HepG2 (cell line): ENCODE results near the gene SMARCB1. TPM values are rescaled to one million over a fixed set of nuclear protein-coding genes. Genes with fewer than 3 reads are reported as not detected.

Source experiments
- BCL6 ChIP-seq: IDR thresholded peaks from 2 replicates; pipeline ENCODE4 v1.6.1; 2016; ENCODE audit warnings: missing genetic modification reagents, missing compliant biosample characterization
- HOXD1 ChIP-seq: sonication (generic); formaldehyde crosslinking; IDR thresholded peaks from 2 replicates; pipeline ENCODE4 v1.5.0; 2020; ENCODE audit warnings: missing genetic modification reagents
- LCORL ChIP-seq, 2 experiments: fragments of 450-650 bp in 1 of 2; sonication (generic) in 1 of 2; formaldehyde crosslinking in 1 of 2; IDR thresholded peaks; 2 replicates each; pipeline versions ENCODE4 v1.5.0 to v1.6.1; 2017 to 2020; ENCODE audit warnings: antibody characterized with exemption in 1 of 2, missing genetic modification reagents in 1 of 2
- PAX8 ChIP-seq: sonication (generic); formaldehyde crosslinking; IDR thresholded peaks from 2 replicates; pipeline ENCODE4 v1.8.0; 2022; ENCODE audit warnings: mild to moderate bottlenecking, missing genetic modification reagents, borderline replicate concordance
- RARG ChIP-seq: sonication (generic); formaldehyde crosslinking; IDR thresholded peaks from 2 replicates; pipeline ENCODE4 v1.4.0; 2020; ENCODE audit warnings: low read depth, mild to moderate bottlenecking, missing genetic modification reagents
- SIX1 ChIP-seq: sonication (generic); formaldehyde crosslinking; IDR thresholded peaks from 2 replicates; pipeline ENCODE4 v1.4.0; 2020; ENCODE audit warnings: missing genetic modification reagents, borderline replicate concordance
- SP5 ChIP-seq: IDR thresholded peaks from 2 replicates; pipeline ENCODE4 v1.6.1; 2016; ENCODE audit warnings: low read depth, borderline replicate concordance
- ZBTB8A ChIP-seq: sonication (generic); formaldehyde crosslinking; IDR thresholded peaks from 2 replicates; pipeline ENCODE4 v1.4.0; 2020; ENCODE audit warnings: mild to moderate bottlenecking, low read depth, missing genetic modification reagents, borderline replicate concordance
- ZMYM3 ChIP-seq: sonication (generic); formaldehyde crosslinking; IDR thresholded peaks from 2 replicates; pipeline ENCODE4 v1.5.1; 2020; ENCODE audit warnings: mild to moderate bottlenecking, missing genetic modification reagents
- ZNF264 ChIP-seq: sonication (generic); formaldehyde crosslinking; IDR thresholded peaks from 2 replicates; pipeline ENCODE4 v1.4.0; 2020; ENCODE audit warnings: missing genetic modification reagents
- ZNF282 ChIP-seq: fragments of 450-650 bp; IDR thresholded peaks from 2 replicates; pipeline ENCODE4 v1.6.1; 2018; ENCODE audit not compliant: partially characterized antibody
- ZNF496 ChIP-seq: sonication (generic); formaldehyde crosslinking; IDR thresholded peaks from 2 replicates; pipeline ENCODE4 v1.8.1; 2023; ENCODE audit warnings: mild to moderate bottlenecking, moderate library complexity, missing genetic modification reagents; ENCODE audit not compliant: insufficient replicate concordance
- ZNF891 ChIP-seq: sonication (generic); formaldehyde crosslinking; IDR thresholded peaks from 2 replicates; pipeline ENCODE4 v1.5.0; 2020; ENCODE audit warnings: mild to moderate bottlenecking, missing genetic modification reagents
- polyA plus RNA-seq, 8 experiments: library from polyadenylated mRNA; depleted of rRNA in 3 of 8; stranded (reverse) in 7 of 8; unstranded in 1 of 8; fragments of >200 nt; fragmentation: Illumina TruSeq in 4 of 8; extraction: Trizol in 4 of 8; gene quantifications; 2 replicates each; pipeline versions ENCODE4 v1.2.1 to v1.2.3, GENCODE V29; 2011 to 2016; ENCODE audit warnings: low read depth in 4 of 8, missing spikeins in 1 of 8, mixed read lengths in 1 of 8; ENCODE audit not compliant: insufficient read depth in 1 of 8
- total RNA-seq, 5 experiments: library from RNA; depleted of rRNA; stranded (reverse); fragments of >200 nt; fragmentation: Illumina TruSeq; extraction: Trizol; gene quantifications; 2 replicates each; pipeline ENCODE4 v1.2.3, GENCODE V29; 2016; ENCODE audit warnings: low read depth in 1 of 5
- TF ChIP-seq, protein P1 (sequence below): IDR thresholded peaks from 2 replicates; pipeline ENCODE4 v1.6.1; 2016; ENCODE audit warnings: missing compliant biosample characterization, missing genetic modification reagents, borderline replicate concordance
- TF ChIP-seq, protein P2 (sequence below): IDR thresholded peaks from 2 replicates; pipeline ENCODE4 v1.6.1; 2016; ENCODE audit warnings: missing genetic modification reagents, missing compliant biosample characterization
- TF ChIP-seq, protein P3 (sequence below): sonication (generic); formaldehyde crosslinking; IDR thresholded peaks from 2 replicates; pipeline ENCODE4 v1.4.0; 2020; ENCODE audit warnings: missing genetic modification reagents
- TF ChIP-seq, protein P4 (sequence below): sonication (generic); formaldehyde crosslinking; IDR thresholded peaks from 2 replicates; pipeline ENCODE4 v1.8.1; 2023; ENCODE audit warnings: mild to moderate bottlenecking, missing genetic modification reagents, borderline replicate concordance
- TF ChIP-seq, protein P5 (sequence below): sonication (generic); formaldehyde crosslinking; IDR thresholded peaks from 2 replicates; pipeline ENCODE4 v1.5.1; 2020; ENCODE audit warnings: missing genetic modification reagents, mild to moderate bottlenecking, borderline replicate concordance
- TF ChIP-seq, protein P6 (sequence below): sonication (generic); formaldehyde crosslinking; IDR thresholded peaks from 2 replicates; pipeline ENCODE4 v1.8.0; 2022; ENCODE audit warnings: missing genetic modification reagents, mild to moderate bottlenecking, inconsistent platforms, borderline replicate concordance

SMARCB1 gene
- total and polyA plus RNA-seq, 2 of the 13 experiments (the other 11 are each of a cell fraction or from before 2014, with no cell fraction given) = 74.0 to 166 TPM

DNA sequence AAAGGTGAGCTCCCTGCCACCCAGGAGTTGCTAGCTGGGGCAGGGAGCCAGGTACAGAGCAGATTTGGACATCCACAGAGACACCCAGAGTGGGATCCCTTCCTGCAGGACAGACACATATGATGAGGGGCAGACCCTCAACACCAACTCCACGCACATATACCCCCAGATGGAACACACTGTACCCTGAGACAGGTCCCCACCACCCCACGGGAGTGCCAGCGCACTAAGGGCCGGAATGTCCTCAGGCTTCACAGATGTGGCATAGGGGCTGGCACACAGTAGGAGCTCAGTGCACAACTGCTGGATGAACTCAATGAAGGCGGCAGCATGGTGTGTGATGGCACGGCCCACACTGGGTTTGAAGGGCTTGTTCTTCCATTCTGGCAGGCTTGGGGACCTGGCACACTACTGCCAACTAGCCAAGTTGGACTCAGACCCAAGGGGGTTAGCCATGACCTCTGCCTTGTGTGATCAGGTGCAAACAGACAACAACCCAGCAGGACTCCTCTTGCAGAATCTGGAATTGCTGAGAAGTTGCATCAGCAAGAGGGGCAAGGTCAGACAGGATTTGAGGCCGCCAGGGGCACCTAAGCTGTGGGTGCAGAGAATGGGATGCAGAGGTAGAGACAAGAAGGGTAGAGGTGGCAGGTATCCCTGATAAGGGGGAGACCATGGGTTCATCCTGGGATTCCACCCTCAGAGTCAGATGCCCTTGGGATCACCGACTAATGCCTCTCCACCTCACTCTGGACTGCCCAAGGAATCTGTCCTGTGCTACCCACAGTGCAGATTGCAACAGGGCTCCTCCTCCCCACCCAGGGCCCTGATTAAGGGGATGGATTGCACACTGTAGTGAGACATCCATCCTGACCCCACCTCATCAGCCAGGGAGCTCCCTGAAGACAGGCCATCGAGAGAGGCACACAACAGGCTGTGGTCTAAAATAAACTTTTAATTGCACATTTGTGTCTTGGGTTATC lies 21.6 kb upstream of the SMARCB1 start (continued):
- TF ChIP-seq, protein P1, sequence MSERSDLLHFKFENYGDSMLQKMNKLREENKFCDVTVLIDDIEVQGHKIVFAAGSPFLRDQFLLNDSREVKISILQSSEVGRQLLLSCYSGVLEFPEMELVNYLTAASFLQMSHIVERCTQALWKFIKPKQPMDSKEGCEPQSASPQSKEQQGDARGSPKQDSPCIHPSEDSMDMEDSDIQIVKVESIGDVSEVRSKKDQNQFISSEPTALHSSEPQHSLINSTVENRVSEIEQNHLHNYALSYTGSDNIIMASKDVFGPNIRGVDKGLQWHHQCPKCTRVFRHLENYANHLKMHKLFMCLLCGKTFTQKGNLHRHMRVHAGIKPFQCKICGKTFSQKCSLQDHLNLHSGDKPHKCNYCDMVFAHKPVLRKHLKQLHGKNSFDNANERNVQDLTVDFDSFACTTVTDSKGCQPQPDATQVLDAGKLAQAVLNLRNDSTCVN (CRISPR knock-in tag) = no peak
- TF ChIP-seq LCORL (IDR thresholded peaks at IDR 0.05) (no peak), LCORL (CRISPR knock-in tag; IDR thresholded peaks at IDR 0.05) (no peak), RARG (CRISPR knock-in tag) (no peak), SP5 (CRISPR knock-in tag) (no peak), ZNF496 (CRISPR knock-in tag) (no peak), ZNF264 (CRISPR knock-in tag) (no peak), ZBTB8A (CRISPR knock-in tag) (no peak), BCL6 (CRISPR knock-in tag) (peak; percentile 30; the same call in 1 of the 2 replicates), ZMYM3 (no peak), ZNF891 (0 out of 2 replicates have a peak, but pooled peaks have one; percentile 32), SIX1 (CRISPR knock-in tag) (no peak), ZNF282 (no peak), PAX8 (CRISPR knock-in tag) (no peak), HOXD1 (CRISPR knock-in tag) (no peak)
- TF ChIP-seq, protein P2, sequence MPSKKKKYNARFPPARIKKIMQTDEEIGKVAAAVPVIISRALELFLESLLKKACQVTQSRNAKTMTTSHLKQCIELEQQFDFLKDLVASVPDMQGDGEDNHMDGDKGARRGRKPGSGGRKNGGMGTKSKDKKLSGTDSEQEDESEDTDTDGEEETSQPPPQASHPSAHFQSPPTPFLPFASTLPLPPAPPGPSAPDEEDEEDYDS (CRISPR knock-in tag) = no peak
- TF ChIP-seq, protein P3, sequence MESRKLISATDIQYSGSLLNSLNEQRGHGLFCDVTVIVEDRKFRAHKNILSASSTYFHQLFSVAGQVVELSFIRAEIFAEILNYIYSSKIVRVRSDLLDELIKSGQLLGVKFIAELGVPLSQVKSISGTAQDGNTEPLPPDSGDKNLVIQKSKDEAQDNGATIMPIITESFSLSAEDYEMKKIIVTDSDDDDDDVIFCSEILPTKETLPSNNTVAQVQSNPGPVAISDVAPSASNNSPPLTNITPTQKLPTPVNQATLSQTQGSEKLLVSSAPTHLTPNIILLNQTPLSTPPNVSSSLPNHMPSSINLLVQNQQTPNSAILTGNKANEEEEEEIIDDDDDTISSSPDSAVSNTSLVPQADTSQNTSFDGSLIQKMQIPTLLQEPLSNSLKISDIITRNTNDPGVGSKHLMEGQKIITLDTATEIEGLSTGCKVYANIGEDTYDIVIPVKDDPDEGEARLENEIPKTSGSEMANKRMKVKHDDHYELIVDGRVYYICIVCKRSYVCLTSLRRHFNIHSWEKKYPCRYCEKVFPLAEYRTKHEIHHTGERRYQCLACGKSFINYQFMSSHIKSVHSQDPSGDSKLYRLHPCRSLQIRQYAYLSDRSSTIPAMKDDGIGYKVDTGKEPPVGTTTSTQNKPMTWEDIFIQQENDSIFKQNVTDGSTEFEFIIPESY (CRISPR knock-in tag) = peak; percentile 93
- TF ChIP-seq, protein P4, sequence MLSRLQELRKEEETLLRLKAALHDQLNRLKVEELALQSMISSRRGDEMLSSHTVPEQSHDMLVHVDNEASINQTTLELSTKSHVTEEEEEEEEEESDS (CRISPR knock-in tag) = no peak
- TF ChIP-seq, protein P5, sequence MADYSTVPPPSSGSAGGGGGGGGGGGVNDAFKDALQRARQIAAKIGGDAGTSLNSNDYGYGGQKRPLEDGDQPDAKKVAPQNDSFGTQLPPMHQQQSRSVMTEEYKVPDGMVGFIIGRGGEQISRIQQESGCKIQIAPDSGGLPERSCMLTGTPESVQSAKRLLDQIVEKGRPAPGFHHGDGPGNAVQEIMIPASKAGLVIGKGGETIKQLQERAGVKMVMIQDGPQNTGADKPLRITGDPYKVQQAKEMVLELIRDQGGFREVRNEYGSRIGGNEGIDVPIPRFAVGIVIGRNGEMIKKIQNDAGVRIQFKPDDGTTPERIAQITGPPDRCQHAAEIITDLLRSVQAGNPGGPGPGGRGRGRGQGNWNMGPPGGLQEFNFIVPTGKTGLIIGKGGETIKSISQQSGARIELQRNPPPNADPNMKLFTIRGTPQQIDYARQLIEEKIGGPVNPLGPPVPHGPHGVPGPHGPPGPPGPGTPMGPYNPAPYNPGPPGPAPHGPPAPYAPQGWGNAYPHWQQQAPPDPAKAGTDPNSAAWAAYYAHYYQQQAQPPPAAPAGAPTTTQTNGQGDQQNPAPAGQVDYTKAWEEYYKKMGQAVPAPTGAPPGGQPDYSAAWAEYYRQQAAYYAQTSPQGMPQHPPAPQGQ = no peak
- TF ChIP-seq, protein P6, sequence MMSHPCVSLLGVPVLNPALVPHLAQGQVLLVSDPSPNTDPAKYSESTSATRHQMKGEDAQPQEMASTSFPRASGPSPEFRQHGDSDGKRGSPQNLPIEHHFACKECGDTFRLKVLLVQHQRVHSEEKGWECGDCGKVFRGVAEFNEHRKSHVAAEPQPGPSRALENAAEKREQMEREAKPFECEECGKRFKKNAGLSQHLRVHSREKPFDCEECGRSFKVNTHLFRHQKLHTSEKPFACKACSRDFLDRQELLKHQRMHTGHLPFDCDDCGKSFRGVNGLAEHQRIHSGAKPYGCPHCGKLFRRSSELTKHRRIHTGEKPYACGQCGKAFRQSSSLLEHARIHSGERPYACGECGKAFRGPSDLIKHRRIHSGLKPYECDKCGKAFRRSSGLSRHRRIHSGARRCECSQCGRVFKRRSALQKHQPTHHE (CRISPR knock-in tag) = no peak
